HG02943 (cell line): ENCODE measurements around the gene GNRH2.
"Not testable (repeated sequence)": the region's sequence is repeated elsewhere in the genome, so short reads cannot be mapped to it uniquely, and the experiment has no call there.

ENCODE experiments used
- ATAC-seq: cut with Tn5 transposase; IDR thresholded peaks from one replicate; pipeline ENCODE4 v1.9.1; 2021; ENCODE audit warnings: mild to moderate bottlenecking, low read depth, moderate library complexity; ENCODE audit not compliant: unreplicated experiment

GNRH2 gene

DNA sequence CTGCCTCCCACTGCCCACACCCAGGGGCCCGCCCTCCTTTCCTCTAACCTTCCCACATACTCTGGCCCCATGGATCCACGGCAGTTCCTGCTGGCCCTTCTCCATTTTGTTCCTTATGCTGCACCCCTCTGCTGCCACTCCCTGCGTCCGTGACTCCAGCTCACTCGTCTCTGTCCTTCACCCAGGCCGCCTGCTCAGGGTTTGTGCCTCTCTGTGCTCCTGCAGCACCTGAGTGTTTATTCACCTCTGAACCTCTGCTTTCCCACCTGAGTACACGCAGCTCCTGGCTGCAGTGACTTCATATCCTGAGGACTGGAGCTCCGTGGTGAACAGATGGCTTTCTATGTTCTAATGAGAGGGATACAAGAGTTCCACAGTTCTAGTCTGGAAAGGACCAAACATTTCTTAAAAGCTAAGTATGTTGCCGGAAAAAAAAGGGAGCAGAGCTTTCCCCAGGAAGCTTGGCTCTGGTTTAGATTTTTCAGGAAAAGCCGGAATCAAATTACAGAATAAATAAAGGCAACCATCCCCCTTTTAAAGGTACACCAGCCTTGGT lies 1.5 kb upstream of the GNRH2 start:
- no peak for ATAC-seq

DNA sequence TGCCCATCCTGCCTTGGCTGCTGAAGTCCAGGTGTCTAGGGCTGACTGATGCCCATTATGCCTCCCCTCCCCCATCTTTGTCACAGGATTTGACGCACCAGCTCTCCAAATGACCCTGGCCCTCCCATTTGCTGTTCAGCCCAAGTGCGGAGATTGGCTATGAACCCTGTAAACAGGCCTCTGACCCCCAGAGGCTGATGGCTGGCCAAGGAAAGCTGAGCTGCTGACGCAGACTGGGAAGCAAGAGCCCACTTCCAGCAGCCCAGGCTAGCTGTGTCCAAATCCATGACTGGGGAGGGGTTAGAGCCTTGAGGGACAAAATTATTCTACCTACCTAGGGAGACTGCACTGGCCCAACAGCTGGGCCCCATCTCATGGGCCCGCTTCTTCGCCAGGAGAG lies 797 bp upstream of the GNRH2 start:
- no peak for ATAC-seq

DNA sequence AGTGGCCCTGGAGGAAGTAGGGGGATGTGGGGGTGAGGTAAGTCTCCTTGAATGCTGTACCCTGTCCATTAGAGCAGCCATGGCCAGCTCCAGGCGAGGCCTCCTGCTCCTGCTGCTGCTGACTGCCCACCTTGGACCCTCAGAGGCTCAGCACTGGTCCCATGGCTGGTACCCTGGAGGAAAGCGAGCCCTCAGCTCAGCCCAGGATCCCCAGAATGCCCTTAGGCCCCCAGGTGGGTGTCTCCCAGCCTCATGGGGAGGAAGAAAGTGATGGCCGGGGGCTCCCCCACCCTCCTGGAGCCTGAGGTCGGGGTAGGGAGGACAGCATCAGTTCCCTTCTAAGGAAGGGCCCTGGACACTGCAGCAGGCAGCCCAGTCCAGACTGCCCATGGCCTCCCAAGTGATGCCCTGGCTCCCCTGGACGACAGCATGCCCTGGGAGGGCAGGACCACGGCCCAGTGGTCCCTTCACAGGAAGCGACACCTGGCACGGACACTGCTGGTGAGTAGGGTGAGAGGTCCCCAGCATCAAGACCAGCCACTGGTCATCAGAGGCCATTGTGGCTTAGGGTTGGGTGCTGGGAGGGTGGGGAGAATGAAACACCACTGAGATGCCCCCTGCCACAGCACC lies 1.0 kb downstream of the GNRH2 start:
- ATAC-seq, result no peak

DNA sequence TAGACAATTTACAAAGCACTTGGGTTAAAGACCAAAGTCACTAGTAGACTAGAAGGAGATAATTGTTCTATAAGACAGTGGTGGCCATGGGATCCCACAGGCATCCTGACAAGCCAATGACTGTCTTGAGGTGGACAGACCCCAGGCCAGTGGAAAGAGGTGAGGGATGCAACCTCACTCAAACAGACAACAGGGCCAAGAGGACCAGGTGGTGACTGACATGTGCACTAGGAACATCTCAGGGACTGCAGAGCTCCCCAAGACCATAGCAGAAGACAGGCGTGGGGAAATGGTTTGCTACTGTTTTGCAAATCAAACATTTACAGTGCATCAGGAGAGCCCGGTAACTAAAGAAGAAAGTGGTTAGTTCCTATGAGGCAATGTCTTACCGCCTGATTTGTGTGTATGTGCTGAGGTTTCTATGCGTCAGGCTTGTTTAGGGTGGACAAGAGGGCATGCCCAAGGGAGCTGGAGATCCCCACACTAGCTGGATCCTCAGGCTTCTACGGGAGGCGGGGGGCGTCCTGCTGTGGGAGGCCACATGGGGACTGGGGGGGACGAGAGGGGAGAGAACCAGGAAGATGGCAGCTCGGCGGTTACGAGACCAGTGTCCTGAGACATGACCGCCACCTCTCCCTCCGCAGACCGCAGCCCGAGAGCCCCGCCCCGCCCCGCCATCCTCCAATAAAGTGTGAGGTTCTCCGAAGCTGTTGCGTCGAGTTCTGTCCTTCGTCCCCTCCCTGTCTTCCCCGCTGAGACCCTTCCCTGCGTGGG lies 1.8 kb downstream of the GNRH2 start:
- ATAC-seq, result peak; percentile 33

DNA sequence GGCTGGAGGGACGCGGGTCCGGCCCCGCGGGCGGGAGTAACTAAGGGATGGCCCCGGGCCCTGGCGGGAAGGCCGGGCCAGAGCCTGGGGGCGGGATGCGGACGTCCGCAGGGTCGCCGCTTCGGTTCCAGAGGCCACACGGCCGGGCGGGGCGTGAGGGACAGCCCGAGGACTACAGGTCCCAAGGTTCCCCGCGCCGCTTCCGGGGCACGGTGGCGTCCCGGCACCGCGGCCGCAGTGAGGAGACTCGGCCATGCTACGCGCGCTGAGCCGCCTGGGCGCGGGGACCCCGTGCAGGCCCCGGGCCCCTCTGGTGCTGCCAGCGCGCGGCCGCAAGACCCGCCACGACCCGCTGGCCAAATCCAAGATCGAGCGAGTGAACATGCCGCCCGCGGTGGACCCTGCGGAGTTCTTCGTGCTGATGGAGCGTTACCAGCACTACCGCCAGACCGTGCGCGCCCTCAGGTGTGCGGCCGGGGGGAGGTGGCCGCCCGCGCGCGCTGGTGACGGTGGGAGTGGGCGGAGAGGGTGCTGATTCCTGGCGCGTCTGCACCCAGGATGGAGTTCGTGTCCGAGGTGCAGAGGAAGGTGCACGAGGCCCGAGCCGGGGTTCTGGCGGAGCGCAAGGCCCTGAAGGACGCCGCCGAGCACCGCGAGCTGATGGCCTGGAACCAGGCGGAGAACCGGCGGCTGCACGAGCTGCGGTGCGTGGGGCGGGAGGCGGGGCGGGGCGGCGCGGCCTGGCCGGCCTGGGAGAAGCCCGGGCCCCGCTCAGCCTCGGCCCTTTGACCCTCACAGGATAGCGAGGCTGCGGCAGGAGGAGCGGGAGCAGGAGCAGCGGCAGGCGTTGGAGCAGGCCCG lies 2.6 kb downstream of the GNRH2 start, which contains the start of gene MRPS26:
Gene MRPS26, plus strand, starts transcription at position 237 of the 861 bp plus-strand sequence. Its CDS starts 17 bp downstream, at position 254.
- ATAC-seq, result peak; percentile 83

DNA sequence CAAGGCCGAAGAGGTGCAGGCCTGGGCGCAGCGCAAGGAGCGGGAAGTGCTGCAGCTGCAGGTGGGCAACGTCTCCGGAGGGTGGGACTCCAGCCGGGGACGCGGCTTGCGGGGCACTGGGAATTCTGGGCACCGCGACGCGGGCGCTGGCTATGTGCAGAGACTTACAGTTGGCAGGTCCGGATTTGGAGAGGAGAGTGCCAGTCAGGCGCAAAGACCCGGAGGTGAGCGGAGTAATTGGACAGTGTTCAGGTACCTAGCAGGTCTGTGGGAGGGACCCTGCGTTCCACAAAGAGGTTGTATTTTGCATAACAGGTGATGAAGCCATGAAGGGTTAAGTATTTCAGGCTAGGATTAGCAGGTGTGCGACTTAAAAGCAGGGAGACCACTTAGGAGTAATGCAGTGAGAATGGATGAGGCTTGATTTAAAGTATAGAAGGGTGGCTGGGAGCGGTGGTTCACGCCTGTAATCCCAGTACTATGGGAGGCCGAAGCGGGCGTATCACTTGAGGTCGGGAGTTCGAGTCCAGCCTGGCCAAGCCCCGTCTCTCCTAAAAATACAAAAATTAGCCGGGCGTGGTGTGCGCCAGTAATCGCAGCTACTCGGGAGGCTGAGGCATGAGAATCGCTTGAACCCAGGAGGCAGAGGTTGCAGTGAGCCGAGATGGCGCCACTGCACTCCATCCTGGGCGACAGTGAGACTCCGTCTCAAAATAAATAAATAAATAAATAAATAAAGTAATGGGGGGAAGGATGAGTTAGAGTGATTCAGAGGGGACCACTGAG lies 3.4 kb downstream of the GNRH2 start:
- ATAC-seq, result no peak

DNA sequence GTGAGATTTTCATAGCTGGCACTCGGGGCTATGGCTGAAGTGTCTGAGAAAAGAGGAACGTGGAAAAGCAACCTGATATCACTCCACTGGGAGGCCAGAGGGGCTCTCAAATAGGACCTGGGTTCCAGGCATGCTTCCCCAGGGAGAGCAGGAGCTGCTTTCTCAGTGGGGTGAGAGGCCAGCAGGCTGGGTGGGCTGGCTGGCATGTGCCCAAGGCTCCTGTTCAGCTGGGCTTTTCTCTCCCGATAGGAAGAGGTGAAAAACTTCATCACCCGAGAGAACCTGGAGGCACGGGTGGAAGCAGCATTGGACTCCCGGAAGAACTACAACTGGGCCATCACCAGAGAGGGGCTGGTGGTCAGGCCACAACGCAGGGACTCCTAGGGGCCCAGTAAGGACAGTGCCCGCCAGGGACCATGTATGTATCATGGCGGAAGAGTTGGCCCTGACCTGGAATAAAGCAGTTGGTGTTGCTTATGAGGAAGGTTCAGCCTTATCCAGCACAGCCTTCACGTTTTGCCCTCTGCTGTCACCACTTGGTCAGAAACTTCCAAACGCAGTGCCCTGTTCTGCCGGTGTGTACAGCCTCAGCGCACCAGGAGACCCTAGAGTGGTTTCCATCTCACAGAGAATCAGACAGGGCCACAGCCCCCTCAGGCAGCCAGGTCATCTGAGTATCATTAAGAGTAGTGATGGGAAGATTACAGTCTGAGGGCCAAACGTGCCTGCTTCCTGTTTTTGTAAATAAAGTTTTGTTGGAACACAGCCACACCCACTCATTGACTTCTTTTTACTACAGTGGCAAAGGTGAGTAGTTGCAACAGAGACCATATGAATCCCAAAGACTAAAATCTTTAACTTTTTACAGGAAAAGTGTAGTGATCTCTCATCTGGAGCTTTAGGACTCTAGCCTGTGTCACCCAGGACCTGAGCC lies 4.3 kb downstream of the GNRH2 start:
- no peak for ATAC-seq

DNA sequence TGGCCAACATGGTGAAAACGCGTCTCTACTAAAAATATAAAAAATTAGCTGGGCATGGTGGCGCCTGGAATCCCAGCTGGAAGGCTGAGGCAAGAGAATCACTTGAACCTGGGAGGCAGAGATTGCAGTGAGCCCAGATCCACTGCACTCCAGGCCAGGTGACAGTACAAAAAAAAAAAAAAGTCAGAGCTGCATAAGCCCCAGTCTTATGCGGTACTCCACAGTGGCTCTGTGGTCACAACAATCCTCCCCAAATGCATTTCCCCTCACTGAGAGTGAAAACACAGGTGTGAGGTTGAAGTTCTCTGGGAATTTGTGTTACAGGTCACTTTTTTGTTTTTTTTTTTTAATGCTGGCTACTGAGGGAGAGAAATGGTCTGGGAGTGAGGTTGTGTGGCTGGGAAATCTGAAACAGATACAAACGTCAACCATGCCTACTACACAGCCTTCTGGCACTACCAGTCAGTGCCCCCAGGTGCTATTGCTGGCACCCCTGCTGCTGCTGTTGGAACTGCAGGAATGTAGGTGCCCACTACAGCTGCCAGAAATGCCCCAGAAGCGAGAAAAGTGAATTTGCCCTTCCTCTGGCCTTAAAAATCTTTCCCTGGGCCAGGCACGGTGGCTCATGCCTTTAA lies 8.1 kb downstream of the GNRH2 start:
- no peak for ATAC-seq

DNA sequence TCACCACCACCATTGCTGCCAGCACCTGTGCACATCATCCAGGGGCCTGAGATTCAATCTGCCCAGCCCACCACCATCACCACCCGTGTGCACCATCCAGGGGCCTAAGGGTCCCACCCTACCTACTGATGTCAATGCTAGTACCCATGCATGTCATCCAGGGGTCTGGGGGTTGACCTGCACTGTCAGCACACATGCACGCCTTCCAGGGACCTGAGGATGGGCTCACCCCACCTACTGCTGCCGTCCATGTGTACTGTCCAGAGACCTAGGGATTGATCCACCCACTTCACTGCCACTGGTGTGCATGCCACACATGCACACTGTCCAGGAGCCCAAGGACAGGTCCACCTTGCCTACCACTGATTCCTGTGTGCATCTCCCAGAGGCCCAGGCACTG lies 16.1 kb downstream of the GNRH2 start:
- no peak for ATAC-seq

DNA sequence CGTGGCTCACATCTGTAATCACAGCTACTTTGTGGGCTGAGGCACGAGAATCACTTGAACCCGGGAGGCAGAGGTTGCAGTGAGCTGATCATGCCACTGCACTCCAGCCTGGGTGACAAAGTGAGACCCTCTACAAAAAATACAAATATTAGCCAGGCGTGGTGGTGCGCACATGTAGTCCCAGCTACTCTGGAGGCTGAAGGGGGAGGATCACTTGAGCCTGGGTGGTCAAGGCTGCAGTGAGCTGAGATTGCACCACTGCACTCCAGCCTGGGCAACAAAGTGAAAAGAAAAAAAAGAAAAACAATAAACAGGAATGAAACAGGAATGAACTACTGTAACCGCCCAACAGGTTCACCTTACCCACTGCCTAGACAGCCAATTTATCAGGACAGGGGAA lies 20.7 kb downstream of the GNRH2 start:
- not testable (repeated sequence) for ATAC-seq

DNA sequence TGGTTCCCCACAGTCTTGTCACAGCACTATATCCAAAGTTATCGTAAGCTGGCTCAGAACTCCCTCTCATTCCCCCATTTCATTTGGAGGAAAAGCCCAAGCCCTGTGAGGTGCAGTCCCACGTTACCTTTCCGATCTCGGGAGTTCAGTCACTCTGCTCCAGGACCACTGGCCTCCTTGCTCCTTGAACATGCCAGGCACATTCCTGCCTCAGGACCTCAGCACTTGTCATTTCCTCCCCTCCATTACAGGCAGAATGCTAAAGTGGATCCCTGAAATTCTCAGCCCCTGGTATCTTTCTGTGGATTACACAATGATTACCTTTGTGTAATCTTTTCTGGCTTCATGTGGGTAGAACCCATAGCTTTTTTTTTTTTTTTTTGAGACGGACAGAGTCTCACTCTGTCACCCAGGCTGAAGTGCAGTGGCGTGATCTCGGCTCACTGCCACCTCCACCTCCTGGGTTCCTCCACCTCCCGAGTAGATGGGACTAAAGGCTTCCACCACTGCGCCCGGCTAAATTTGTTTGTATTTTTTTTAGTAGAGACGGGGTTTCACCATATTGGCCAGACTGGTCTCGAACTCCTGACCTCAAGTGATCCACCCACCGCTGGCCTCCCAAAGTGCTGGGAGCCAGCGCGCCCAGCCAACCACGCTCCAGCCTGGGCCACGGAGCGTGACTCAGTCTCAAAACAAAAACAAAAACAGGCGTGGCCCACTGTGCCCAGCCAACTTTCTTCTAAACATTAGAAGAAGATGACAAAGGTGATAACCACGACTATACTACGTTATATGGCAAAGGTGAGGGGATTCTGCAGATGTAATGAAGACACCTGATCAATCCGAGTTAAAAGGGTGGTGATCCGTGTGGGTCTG lies 24.0 kb downstream of the GNRH2 start:
- no peak for ATAC-seq

DNA sequence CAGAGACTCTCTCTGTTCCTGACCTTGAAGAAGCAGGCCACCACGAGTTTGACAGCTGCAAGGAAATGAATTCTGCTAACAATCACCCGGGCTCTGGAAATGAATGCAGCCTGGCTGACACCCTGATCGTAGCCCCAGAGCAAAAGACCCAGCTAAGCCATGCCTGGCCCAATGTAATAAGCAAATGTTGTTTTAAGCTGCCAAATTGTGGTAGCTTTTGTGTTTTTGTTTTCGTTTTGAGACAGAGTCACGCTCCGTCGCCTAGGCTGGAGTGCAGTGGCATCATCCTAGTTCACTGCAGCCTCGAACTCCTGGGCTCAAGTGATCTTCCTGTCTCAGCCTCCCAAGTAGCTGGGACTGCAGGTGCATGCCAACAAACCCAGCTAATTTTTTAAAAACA lies 24.7 kb downstream of the GNRH2 start:
- ATAC-seq, result no peak

DNA sequence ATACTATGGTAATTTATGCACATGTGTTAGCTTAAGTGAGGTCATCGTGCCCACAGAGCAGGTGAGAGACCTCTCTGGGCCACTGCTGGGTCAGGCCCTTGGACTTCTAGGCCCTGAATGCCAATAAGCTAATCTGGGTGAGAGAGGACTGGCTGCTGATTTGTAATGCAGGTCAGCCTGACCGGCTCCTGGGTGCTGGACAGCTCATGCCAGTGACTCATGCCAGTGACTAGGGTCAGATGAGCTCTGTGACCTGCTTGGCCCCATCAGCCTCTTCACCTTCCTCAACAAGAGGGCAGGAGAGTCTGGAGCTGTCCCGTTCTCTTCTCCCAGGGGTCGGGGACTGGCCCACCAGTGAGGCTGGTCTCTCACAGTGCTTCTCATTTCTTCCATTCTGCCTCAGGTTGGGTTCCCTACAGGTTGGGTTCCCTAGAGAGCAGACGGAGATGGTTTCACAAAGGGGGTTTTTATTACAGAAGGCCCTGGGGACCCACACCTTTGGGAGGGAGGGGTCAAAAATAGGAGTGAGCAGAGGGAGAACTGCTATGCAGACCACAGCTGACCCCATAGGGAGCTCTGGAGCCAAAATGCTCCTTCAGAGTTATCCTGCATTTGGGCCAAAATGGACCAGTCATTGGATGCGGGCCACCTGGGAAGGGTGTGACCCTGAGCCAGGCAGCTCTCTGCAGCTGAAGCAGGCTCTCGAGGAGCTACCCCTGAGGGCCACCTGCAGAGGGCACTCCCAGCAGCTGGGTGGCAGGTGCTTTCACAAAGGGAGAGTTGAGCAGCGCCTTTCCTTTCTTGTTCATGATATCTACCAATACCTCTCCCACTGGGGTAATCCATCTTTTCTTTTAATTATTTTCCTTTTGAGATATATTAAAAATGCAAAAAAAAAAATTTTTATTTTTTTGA lies 25.8 kb downstream of the GNRH2 start:
- no peak for ATAC-seq

DNA sequence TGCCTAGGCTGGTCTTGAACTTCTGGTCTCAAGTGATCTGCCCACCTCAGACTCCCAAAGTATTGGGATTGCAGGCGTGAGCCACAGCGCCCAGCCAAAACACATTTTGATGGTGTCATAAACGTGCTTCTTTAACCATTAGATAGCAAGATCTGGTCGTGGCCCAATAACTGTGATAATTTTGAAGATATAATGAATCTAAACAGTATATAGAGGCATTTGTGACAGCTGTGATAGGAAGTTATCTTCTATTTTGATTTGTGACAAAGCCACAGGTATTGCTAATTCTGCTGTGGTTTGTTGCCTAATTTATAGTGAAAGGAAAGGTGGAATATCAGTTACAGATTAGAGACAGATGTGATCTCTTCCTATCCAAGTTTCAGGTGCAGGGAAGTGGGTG lies 27.3 kb downstream of the GNRH2 start:
- ATAC-seq, result no peak

DNA sequence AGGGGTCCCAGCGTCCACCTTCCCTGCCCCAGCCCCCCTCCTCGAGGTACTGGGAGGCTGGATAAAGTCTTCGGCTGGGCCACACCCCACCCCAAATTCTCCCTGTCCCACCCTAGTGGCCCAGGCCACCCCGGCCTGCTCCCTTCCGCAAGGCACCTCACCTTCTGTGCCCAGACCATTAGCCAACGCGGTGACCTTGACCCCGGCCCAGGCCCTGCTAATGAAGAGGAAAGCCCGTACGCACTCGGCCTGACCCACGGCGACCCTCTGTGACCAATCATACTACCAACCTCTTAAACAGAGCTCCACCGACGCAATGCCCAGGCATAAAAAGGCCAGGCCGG lies 27.8 kb downstream of the GNRH2 start:
- ATAC-seq, result no peak

DNA sequence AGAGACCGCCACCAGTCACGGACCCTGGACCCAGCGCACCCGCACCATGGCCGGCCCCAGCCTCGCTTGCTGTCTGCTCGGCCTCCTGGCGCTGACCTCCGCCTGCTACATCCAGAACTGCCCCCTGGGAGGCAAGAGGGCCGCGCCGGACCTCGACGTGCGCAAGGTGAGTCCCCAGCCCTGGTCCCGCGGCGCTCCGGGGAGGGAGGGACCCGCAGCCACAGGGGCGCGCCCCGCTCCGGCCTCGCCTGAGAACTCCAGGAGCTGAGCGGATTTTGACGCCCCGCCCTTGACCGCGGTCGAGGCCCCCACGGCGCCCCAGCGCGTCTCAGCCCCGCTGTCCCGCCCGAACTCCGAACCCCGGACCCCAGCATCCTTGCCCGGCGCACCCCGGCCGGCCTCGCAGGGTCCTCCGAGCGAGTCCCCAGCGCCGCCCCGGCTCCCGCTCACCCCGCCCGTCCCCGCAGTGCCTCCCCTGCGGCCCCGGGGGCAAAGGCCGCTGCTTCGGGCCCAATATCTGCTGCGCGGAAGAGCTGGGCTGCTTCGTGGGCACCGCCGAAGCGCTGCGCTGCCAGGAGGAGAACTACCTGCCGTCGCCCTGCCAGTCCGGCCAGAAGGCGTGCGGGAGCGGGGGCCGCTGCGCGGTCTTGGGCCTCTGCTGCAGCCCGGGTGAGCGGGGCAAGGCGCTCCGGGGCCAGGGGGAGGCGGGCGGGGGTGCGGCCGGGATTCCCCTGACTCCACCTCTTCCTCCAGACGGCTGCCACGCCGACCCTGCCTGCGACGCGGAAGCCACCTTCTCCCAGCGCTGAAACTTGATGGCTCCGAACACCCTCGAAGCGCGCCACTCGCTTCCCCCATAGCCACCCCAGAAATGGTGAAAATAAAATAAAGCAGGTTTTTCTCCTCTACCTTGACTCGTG lies 28.4 kb downstream of the GNRH2 start, which contains the start of gene OXT:
Gene OXT, plus strand, starts transcription at position 11 of the 920 bp plus-strand sequence. Its CDS starts 36 bp downstream, at position 47.
- ATAC-seq, result no peak
